HepG2 (cell line): ENCODE data around the gene WFDC12. TPM values are rescaled to one million over a fixed set of nuclear protein-coding genes. Genes with fewer than 3 reads are reported as not detected.

Source experiments
- ATRX ChIP-seq: sonication (generic); formaldehyde crosslinking; IDR thresholded peaks from 2 replicates; pipeline ENCODE4 v1.4.0; 2020; ENCODE audit warnings: missing genetic modification reagents, borderline replicate concordance
- CREM ChIP-seq, 2 experiments: sonication (generic) in 1 of 2; formaldehyde crosslinking in 1 of 2; IDR thresholded peaks; 2 replicates each; pipeline versions ENCODE4 v1.4.0 to v1.6.1; 2016 to 2020; ENCODE audit warnings: antibody characterized with exemption in 1 of 2, mild to moderate bottlenecking in 1 of 2, missing genetic modification reagents in 1 of 2
- HDAC1 ChIP-seq: sonication (generic); formaldehyde crosslinking; IDR thresholded peaks from 2 replicates; pipeline ENCODE4 v1.5.1; 2020; ENCODE audit warnings: mild to moderate bottlenecking, missing genetic modification reagents
- HES4 ChIP-seq: sonication (generic); formaldehyde crosslinking; IDR thresholded peaks from 2 replicates; pipeline ENCODE4 v1.9.0; 2021; ENCODE audit warnings: mild to moderate bottlenecking, missing genetic modification reagents, borderline replicate concordance
- MEF2D ChIP-seq: sonication (generic); formaldehyde crosslinking; IDR thresholded peaks from 2 replicates; pipeline ENCODE4 v1.5.1; 2020; ENCODE audit warnings: mild to moderate bottlenecking, missing genetic modification reagents
- NR2F2 ChIP-seq: IDR thresholded peaks from 2 replicates; pipeline ENCODE4 v1.6.1; 2012; ENCODE audit warnings: low read depth, inconsistent platforms, borderline replicate concordance
- RCOR2 ChIP-seq: IDR thresholded peaks from 2 replicates; pipeline ENCODE4 v1.6.1; 2016; ENCODE audit warnings: missing biosample characterization, missing genetic modification reagents
- RFXANK ChIP-seq: IDR thresholded peaks from 2 replicates; pipeline ENCODE4 v1.6.1; 2016
- SALL1 ChIP-seq: sonication (generic); formaldehyde crosslinking; IDR thresholded peaks from 2 replicates; pipeline ENCODE4 v1.8.0; 2022; ENCODE audit warnings: mild to moderate bottlenecking, missing genetic modification reagents
- SRF ChIP-seq: IDR thresholded peaks from 2 replicates; pipeline ENCODE4 v1.6.1; 2011; ENCODE audit warnings: mild to moderate bottlenecking, low read depth, low read length, moderate library complexity
- TBX2 ChIP-seq: sonication (generic); formaldehyde crosslinking; IDR thresholded peaks from 2 replicates; pipeline ENCODE4 v1.5.0; 2020; ENCODE audit warnings: missing genetic modification reagents, mild to moderate bottlenecking, borderline replicate concordance
- THAP11 ChIP-seq: IDR thresholded peaks from 2 replicates; pipeline ENCODE4 v1.6.1; 2016; ENCODE audit warnings: missing biosample characterization, missing genetic modification reagents
- THRA ChIP-seq: sonication (generic); formaldehyde crosslinking; IDR thresholded peaks from 2 replicates; pipeline ENCODE4 v1.4.0; 2020; ENCODE audit warnings: missing genetic modification reagents, borderline replicate concordance
- ZNF563 ChIP-seq: sonication (generic); formaldehyde crosslinking; IDR thresholded peaks from 2 replicates; pipeline ENCODE4 v1.8.0; 2022; ENCODE audit warnings: mild to moderate bottlenecking, moderate library complexity, missing genetic modification reagents
- ZNF607 ChIP-seq: sonication (generic); formaldehyde crosslinking; IDR thresholded peaks from 2 replicates; pipeline ENCODE4 v1.5.1; 2020; ENCODE audit warnings: missing genetic modification reagents, mild to moderate bottlenecking, borderline replicate concordance
- ZNF720 ChIP-seq: sonication (generic); formaldehyde crosslinking; IDR thresholded peaks from 2 replicates; pipeline ENCODE4 v1.4.0; 2020; ENCODE audit warnings: missing genetic modification reagents
- polyA plus RNA-seq, 8 experiments: library from polyadenylated mRNA; depleted of rRNA in 3 of 8; stranded (reverse) in 7 of 8; unstranded in 1 of 8; fragments of >200 nt; fragmentation: Illumina TruSeq in 4 of 8; extraction: Trizol in 4 of 8; gene quantifications; 2 replicates each; pipeline versions ENCODE4 v1.2.1 to v1.2.3, GENCODE V29; 2011 to 2016; ENCODE audit warnings: low read depth in 4 of 8, missing spikeins in 1 of 8, mixed read lengths in 1 of 8; ENCODE audit not compliant: insufficient read depth in 1 of 8
- total RNA-seq, 5 experiments: library from RNA; depleted of rRNA; stranded (reverse); fragments of >200 nt; fragmentation: Illumina TruSeq; extraction: Trizol; gene quantifications; 2 replicates each; pipeline ENCODE4 v1.2.3, GENCODE V29; 2016; ENCODE audit warnings: low read depth in 1 of 5
- TF ChIP-seq, protein P1 (sequence below), 2 experiments: sonication (generic) in 1 of 2; formaldehyde crosslinking in 1 of 2; IDR thresholded peaks; 2 replicates each; pipeline versions ENCODE4 v1.5.1 to v1.6.1; 2011 to 2020; ENCODE audit warnings: borderline replicate concordance in 1 of 2, low read depth in 1 of 2, low read length in 1 of 2, mild to moderate bottlenecking in 1 of 2, missing genetic modification reagents in 1 of 2, moderate library complexity in 1 of 2
- TF ChIP-seq, protein P2 (sequence below): sonication (generic); formaldehyde crosslinking; IDR thresholded peaks from 2 replicates; pipeline ENCODE4 v1.8.0; 2022; ENCODE audit warnings: mild to moderate bottlenecking, missing genetic modification reagents
- TF ChIP-seq, protein P3 (sequence below): IDR thresholded peaks from 2 replicates; pipeline ENCODE4 v1.6.1; 2016; ENCODE audit warnings: low read depth, control low read depth
- TF ChIP-seq, protein P4 (sequence below): sonication (generic); formaldehyde crosslinking; conservative IDR thresholded peaks from 2 replicates; pipeline ENCODE4 v1.4.0; 2020; ENCODE audit warnings: missing genetic modification reagents

The WFDC12 gene
- total and polyA plus RNA-seq, 2 of the 13 experiments (the other 11 are each of a cell fraction or from before 2014, with no cell fraction given), result not detected

DNA sequence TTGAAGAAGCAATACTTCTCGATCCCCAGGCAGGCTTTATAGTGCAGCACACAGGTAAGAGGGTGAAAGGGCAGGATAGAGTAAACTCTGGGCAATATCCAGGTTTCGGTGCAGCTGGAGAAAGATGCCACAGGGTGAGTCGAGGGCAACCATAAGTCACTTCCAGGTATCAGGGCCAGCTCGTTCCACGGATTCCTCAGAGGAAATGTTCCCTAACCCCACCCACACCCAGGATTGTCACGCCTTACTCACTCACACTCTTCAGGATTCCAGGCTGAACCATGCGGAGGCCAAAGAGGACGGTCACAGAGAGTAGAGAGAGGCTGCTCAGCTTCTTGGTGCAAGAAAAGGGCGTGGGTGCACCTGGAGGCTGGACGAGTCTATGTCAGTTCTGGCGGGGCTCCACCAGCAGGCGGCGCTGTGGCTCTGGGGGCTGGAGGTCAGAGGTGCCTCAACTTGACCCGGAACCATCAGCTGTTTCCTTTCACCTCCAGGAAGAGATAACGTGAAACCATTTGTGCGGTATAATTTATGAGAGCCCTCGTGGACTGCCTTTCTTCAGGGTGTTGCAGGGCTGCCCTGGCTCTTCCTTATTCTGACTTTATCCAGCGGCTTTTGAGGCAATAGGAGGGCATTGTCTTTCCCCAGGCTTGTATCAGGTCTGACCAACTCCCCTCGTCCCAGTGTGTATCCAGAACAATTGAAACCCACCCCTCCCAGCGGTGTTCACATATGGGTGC lies 14.5 kb upstream of the WFDC12 start (continued):
- TF ChIP-seq, protein P1, sequence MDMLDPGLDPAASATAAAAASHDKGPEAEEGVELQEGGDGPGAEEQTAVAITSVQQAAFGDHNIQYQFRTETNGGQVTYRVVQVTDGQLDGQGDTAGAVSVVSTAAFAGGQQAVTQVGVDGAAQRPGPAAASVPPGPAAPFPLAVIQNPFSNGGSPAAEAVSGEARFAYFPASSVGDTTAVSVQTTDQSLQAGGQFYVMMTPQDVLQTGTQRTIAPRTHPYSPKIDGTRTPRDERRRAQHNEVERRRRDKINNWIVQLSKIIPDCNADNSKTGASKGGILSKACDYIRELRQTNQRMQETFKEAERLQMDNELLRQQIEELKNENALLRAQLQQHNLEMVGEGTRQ (IDR thresholded peaks at IDR 0.05; ENCODE audit: low read depth, low read length), result no peak
- TF ChIP-seq, protein P1 (CRISPR knock-in tag; IDR thresholded peaks at IDR 0.05; ENCODE audit: borderline replicate concordance), result no peak
- TF ChIP-seq HDAC1 (CRISPR knock-in tag) (no peak), SALL1 (peak; percentile 38; the same call in 1 of the 2 replicates), SRF (no peak), ATRX (no peak), THAP11 (CRISPR knock-in tag) (no peak), RCOR2 (CRISPR knock-in tag) (no peak), ZNF607 (CRISPR knock-in tag) (0 out of 2 replicates have a peak, but pooled peaks have one; percentile 25), NR2F2 (0 out of 2 replicates have a peak, but pooled peaks have one; percentile 69), HES4 (CRISPR knock-in tag) (no peak), ZNF563 (CRISPR knock-in tag) (no peak), ZNF720 (CRISPR knock-in tag) (0 out of 2 replicates have a peak, but pooled peaks have one; percentile 30), TBX2 (no peak), CREM (IDR thresholded peaks at IDR 0.05) (no peak), CREM (CRISPR knock-in tag; IDR thresholded peaks at IDR 0.05) (no peak), MEF2D (no peak), RFXANK (CRISPR knock-in tag) (no peak), THRA (CRISPR knock-in tag) (no peak)
- TF ChIP-seq, protein P2, sequence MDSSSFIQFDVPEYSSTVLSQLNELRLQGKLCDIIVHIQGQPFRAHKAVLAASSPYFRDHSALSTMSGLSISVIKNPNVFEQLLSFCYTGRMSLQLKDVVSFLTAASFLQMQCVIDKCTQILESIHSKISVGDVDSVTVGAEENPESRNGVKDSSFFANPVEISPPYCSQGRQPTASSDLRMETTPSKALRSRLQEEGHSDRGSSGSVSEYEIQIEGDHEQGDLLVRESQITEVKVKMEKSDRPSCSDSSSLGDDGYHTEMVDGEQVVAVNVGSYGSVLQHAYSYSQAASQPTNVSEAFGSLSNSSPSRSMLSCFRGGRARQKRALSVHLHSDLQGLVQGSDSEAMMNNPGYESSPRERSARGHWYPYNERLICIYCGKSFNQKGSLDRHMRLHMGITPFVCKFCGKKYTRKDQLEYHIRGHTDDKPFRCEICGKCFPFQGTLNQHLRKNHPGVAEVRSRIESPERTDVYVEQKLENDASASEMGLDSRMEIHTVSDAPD (CRISPR knock-in tag), result no peak
- TF ChIP-seq, protein P3, sequence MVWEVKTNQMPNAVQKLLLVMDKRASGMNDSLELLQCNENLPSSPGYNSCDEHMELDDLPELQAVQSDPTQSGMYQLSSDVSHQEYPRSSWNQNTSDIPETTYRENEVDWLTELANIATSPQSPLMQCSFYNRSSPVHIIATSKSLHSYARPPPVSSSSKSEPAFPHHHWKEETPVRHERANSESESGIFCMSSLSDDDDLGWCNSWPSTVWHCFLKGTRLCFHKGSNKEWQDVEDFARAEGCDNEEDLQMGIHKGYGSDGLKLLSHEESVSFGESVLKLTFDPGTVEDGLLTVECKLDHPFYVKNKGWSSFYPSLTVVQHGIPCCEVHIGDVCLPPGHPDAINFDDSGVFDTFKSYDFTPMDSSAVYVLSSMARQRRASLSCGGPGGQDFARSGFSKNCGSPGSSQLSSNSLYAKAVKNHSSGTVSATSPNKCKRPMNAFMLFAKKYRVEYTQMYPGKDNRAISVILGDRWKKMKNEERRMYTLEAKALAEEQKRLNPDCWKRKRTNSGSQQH, result no peak
- TF ChIP-seq, protein P4, sequence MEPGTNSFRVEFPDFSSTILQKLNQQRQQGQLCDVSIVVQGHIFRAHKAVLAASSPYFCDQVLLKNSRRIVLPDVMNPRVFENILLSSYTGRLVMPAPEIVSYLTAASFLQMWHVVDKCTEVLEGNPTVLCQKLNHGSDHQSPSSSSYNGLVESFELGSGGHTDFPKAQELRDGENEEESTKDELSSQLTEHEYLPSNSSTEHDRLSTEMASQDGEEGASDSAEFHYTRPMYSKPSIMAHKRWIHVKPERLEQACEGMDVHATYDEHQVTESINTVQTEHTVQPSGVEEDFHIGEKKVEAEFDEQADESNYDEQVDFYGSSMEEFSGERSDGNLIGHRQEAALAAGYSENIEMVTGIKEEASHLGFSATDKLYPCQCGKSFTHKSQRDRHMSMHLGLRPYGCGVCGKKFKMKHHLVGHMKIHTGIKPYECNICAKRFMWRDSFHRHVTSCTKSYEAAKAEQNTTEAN (CRISPR knock-in tag), result no peak
